Tibial artery (tissue), 4 donors: Measurements from ENCODE around the gene SNRNP35.
"Not testable (repeated sequence)": the region's sequence is repeated elsewhere in the genome, so short reads cannot be mapped to it uniquely, and the experiment has no call there.

Source experiments
- DNase-seq, 2 donors: peaks; one replicate each; pipeline ENCODE4 v3.0.0-alpha.2; 2019
- H3K27ac ChIP-seq, 2 donors: fragments of 200-600 bp; sonication (generic) in 1 of 2; 1 replicate in 1 of 2; 2 replicates in 1 of 2; pipeline ENCODE4 v1.5.1; 2018 to 2019; ENCODE audit warnings: mild to moderate bottlenecking in 1 of 2
- H3K27me3 ChIP-seq, 2 donors: fragments of 200-600 bp; sonication (generic) in 1 of 2; one replicate each; pipeline versions ENCODE4 v1.5.1 to v1.6.0; 2016 to 2019
- H3K36me3 ChIP-seq, 3 donors: fragments of 200-600 bp; sonication (generic) in 2 of 3; one replicate each; pipeline ENCODE4 v1.5.1; 2016 to 2019; ENCODE audit warnings: mild to moderate bottlenecking in 2 of 3
- H3K4me1 ChIP-seq, 4 donors: fragments of 200-600 bp; sonication (generic) in 2 of 4; 1 replicate in 3 of 4; 2 replicates in 1 of 4; pipeline ENCODE4 v1.5.1; 2016 to 2019
- H3K4me3 ChIP-seq, 2 donors: fragments of 200-600 bp; sonication (generic) in 1 of 2; 1 replicate in 1 of 2; 2 replicates in 1 of 2; pipeline ENCODE4 v1.5.1; 2018 to 2019; ENCODE audit warnings: mild to moderate bottlenecking in 2 of 2
- H3K9me3 ChIP-seq, 3 donors: fragments of 200-600 bp; sonication (generic) in 1 of 3; one replicate each; pipeline ENCODE4 v1.5.1; 2016 to 2019
- CTCF ChIP-seq, 2 experiments: fragments of 200-600 bp in 1 of 2; fragments of 450-650 bp in 1 of 2; IDR thresholded peaks; one replicate each; pipeline ENCODE4 v1.5.1; 2017 to 2019; ENCODE audit warnings: antibody characterized with exemption in 2 of 2, mild to moderate bottlenecking in 1 of 2, moderate library complexity in 1 of 2
- intact Hi-C: fragments of 100-400 bp; cut with DNase I; formaldehyde crosslinking; loops from one replicate; pipeline ENCODE4 v1.15.0; 2023; ENCODE audit warnings: low total_unique reads

The SNRNP35 gene

GRCh38 chr12:123449249-123449733 is 8.6 kb upstream of the SNRNP35 start:
- DNase-seq = no peak
- intact Hi-C loops = no loop called here
- Histone ChIP-seq H3K27me3 (no peaks in the 10 kb centered on the region), H3K9me3 (no peaks in the 10 kb centered on the region), H3K4me1 (peaks cover 0 to 31% (median 22%) of the 10 kb centered on the region in 4 donors), H3K27ac (no peak overlapping the region), H3K4me3 (no peak overlapping the region), H3K36me3 (no peaks in the 10 kb centered on the region)
- TF ChIP-seq CTCF (IDR thresholded peaks at IDR 0.05) = no peak

- Histone ChIP-seq H3K27ac (no peak overlapping the region), H3K36me3 (no peaks in the 10 kb centered on the region), H3K27me3 (no peaks in the 10 kb centered on the region), H3K4me3 (no peak overlapping the region), H3K9me3 (no peaks in the 10 kb centered on the region), H3K4me1 (peaks cover 0 to 25% (median 18%) of the 10 kb centered on the region in 4 donors)
- intact Hi-C loops = no loop called here
- no peak for DNase-seq
- no peak for TF ChIP-seq CTCF (IDR thresholded peaks at IDR 0.05)
Observed at GRCh38 chr12:123449856-123450255, 8.1 kb upstream of the SNRNP35 start.

DNA sequence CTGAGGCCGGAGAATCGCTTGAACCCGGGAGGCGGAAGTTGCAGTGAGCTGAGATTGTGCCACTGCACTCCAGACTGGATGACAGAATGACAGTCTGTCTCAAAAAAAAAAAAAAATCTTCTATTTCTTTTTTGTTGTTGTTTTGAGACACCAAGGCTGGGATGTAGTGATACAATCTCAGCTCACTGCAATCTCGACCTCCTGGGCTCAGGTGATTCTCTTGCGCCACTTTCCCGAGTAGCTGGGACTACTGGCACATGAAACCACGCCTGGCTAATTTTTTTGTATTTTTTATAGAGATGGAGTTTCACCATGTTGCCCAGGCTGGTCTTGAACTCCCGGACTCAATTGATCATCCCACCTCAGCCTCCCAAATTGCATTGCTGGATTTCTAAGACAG is 7.3 kb upstream of the SNRNP35 start:
- intact Hi-C loops = no loop called here
- no peak for TF ChIP-seq CTCF (IDR thresholded peaks at IDR 0.05)
- no peaks in the 10 kb centered on the region for H3K36me3 ChIP-seq
- H3K27me3 ChIP-seq = no peaks in the 10 kb centered on the region
- H3K27ac ChIP-seq = no peak overlapping the region
- H3K4me3 ChIP-seq = no peak overlapping the region
- H3K4me1 ChIP-seq = peaks cover 0 to 18% (median 11%) of the 10 kb centered on the region in 4 donors
- H3K9me3 ChIP-seq = no peaks in the 10 kb centered on the region
- DNase-seq = no peak

GRCh38 chr12:123452276-123452550 is 5.7 kb upstream of the SNRNP35 start:
- H3K27ac ChIP-seq, H3K4me3 ChIP-seq, H3K27me3 ChIP-seq, intact Hi-C loops, H3K9me3 ChIP-seq, H3K36me3 ChIP-seq, H3K4me1 ChIP-seq, DNase-seq: not testable (repeated sequence)

GRCh38 chr12:123453165-123453564 is 4.8 kb upstream of the SNRNP35 start:
- Histone ChIP-seq H3K4me3 (no peak overlapping the region), H3K4me1 (no peaks in the 10 kb centered on the region), H3K27ac (no peak overlapping the region), H3K9me3 (no peaks in the 10 kb centered on the region), H3K27me3 (no peaks in the 10 kb centered on the region), H3K36me3 (no peaks in the 10 kb centered on the region)
- no peak for DNase-seq
- intact Hi-C loops = no loop called here
- no peak for TF ChIP-seq CTCF (IDR thresholded peaks at IDR 0.05)

DNA sequence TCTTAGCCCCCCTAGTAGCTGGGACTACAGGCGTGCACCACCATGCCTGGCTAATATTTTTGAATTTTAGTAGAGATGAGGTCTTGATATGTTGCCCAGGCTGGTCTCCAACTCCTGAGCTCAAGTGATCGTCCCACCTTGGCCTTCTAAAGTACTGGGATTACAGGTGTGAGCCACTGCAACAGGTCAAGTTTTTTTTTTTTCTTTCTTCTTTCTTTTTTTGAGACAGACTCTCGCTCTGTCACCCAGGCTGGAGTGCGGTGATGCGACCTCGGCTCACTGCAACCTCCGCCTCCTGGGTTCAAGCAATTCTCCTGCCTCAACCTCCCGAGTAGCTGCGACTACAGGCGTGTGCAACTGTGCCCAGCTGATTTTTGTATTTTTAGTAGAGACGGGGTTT is 5.2 kb downstream of the SNRNP35 start:
- DNase-seq, H3K27ac ChIP-seq, H3K27me3 ChIP-seq, intact Hi-C loops, H3K4me3 ChIP-seq, H3K9me3 ChIP-seq: not testable (repeated sequence)
- Histone ChIP-seq H3K4me1 (peaks cover 0 to 50% (median 29%) of the 10 kb centered on the region in 4 donors), H3K36me3 (peaks cover 0 to 22% (median 5%) of the 10 kb centered on the region in 3 donors)

DNA sequence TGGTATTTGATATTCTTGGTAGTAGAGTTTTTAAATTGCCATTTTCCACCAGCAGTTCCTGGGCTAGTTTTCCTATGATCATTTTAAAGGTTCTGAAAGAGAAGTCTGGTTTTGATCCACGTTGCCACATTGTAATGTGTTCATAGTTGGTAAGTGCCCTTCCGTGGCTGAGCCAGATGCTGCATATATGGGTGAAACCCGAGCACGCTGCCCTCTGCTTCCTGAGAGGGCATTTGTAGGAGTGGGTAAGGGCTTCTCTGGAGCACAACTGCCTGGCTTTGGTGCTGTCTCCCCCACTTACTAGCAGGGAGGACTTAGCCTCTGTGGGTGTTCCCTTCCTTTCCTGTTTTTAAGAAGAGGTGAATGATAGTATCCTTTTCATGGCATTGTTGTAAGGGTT is 7.1 kb downstream of the SNRNP35 start:
- no peak for TF ChIP-seq CTCF (IDR thresholded peaks at IDR 0.05)
- peaks cover 0 to 35% (median 16%) of the 10 kb centered on the region in 4 donors for H3K4me1 ChIP-seq
- no peak overlapping the region for H3K4me3 ChIP-seq
- H3K9me3 ChIP-seq = no peaks in the 10 kb centered on the region
- intact Hi-C loops = no loop called here
- H3K27me3 ChIP-seq = no peaks in the 10 kb centered on the region
- no peak for DNase-seq
- H3K27ac ChIP-seq = no peak overlapping the region
- H3K36me3 ChIP-seq = peaks cover 3 to 26% (median 5%) of the 10 kb centered on the region in 3 donors
